NCI-H526 (cell line): ENCODE measurements around the gene AMBP.

Source experiments
- DNase-seq, 2 experiments: peaks; one replicate each; lab custom pipeline; 2025; lab: John Stamatoyannopoulos, UW

The AMBP gene

DNA sequence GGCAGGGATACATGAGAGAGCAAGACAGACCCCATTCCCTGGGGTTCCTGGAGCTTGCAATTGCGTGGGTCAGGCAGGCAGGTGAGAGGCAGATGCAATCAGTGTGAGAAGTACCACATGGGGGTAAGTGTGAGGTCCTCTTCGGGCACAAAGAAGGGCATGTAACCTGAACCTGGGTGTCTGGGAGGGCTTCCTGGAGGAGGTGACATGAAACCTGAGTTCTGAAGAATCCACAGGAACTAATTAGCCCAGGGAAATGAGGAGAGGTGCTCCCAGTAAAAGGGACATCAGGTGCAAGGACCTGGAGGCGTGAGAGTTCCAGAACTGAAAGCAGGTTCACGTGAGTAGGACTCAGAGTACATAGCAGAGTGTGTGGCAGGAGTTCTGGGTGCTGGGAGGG is 2.5 kb downstream of the AMBP start:
- DNase-seq = no peak

DNA sequence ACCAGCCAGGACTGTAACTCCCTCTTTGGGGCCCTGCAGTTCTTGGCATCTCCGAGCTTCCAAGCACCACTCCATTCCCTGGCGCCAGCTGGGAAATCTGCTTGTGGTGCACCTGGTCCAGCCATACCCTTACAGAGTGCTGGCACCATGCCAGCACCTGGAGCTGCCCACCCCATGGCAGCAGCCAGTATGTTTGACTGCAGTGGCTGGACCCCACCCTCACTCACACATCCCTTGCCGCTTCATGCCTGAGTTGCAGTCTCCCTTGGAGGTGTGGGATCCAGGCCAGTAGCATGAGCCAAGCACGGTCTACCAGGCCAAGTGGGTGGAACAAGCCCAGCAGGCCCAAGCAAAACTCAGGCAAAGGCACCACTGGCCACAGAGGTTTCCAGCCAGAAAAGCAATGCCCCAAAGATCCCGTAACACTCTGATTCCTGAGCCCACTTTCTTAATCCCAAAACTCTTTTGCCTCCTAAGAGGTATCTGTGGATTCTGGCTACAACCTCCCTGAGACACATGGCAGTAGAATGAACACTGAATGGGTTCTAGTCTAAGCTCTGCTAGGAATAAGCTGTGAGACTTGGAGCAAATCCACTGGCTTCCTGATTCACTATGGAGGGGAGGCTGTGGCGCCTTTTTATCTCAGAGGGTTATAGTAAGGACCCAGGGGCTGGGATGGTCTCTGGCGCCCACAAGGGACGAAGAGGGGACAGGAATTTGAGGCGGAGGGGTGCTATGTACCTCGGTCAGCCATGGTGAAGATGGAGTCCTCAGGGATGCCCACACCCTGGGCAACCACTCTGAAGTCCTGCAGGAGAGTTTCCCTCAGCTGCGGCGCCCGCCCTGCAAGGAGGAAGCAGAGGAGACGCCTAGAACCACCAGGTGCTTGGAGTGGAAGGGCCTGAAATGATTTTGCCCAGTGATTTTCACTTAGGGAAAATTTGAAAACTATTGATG is 5.6 kb downstream of the AMBP start:
- peak in 1 of 2 experiments; percentile 23 for DNase-seq

DNA sequence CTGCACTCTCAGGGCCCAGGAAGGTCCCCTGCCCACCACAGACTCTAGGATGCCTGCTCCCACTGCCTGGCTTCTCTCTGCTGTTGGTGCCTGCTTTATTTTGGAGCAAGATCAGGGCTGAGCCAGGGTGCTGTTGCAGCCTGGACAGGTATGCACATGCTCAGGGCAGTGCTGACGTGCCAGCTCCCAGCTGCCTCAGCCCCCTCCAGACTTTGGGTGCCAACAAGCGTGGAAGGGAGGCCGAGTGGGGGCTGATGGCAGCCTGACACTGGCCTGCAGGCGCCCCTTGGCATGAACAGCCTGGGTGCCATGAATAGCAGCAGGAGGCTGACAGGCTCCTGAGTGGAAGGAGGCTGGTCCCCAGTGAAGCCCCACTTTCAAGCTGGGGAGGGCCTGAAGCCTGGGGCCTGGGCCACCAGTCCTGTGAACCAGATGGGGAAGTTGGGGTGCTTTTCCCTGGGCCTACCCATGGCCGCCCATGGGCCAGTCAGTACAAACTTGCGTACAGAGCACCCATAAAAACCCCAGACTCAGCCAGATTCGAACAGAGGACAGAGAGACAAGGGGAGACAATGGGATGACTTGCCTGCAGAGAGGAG is 6.8 kb downstream of the AMBP start:
- DNase-seq = no peak

DNA sequence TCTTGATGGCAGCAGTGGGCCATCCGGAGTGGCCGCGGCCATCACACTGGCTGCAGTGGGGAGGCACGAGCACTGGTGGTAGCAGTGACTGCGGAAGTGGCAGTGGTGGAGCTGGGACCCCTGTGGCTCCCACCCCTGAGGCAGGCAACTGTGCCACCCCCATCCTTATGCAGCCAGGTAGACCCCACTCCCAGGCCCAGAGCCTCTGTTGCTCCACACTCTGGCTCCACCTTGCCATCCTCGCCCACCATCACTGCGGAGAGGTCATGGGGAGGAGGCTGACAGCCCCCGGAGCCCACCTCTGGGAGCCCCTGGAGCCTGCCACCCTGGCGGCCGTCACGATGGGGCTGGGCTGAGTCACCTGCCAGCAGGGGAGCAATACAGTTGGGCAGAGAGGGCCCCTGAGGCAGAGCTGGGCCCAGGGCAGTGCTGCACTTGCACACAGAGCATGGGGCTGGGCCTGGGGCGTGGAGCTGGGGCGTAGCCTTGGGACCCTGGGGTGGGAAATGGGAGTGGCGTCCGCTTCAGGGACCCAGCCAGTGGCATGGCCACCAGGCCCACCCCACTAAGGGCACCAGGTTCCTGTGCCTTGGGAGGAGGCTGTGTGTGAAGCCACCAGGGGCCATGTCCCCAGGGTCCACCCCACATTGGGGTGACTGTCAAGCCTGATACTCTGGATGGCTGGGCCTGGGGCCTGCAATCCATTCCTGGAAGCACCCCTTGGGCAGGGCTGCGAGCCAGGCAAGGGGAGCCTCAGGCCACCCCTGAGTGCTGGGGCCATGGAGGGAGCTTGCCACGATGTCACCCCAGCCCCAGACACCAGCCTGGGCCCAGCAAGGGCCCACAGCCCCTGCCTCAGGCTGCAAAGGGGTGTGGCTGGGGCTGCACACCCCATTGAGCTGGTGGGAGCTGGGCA is 7.7 kb downstream of the AMBP start:
- no peak for DNase-seq

DNA sequence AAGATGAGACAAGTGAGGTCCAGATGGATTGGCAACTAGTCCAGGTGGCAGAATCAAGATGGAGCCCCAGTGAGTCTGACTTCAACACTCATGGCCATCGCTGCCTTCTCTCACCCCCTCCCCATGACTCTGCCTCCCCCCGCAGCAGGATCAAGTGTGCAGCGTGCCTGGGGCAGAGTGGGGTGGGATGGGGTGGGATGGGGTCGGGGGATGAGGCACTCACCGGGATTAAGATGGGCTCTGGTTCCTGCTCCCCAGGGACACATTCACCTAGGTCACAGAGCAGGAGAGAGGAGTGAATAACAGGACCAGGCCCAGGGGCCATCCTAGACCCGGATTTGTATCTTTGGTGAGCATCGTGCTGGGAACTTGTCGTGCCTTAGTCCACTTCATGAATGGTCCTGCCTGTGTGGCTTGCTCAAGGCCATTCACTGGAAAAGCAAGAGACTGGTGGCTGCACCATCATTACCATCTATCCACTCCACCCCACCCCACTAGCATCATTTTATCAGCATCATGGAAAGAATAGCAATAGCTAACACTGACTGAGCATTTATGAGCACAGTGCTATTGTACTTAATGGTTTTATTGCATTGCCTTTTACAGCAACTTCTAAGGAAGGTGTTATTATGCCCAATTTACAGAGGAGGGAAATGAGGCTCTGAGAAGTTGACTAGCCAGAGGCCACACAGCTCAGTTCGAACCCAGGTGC is 8.5 kb downstream of the AMBP start:
- DNase-seq = no peak

DNA sequence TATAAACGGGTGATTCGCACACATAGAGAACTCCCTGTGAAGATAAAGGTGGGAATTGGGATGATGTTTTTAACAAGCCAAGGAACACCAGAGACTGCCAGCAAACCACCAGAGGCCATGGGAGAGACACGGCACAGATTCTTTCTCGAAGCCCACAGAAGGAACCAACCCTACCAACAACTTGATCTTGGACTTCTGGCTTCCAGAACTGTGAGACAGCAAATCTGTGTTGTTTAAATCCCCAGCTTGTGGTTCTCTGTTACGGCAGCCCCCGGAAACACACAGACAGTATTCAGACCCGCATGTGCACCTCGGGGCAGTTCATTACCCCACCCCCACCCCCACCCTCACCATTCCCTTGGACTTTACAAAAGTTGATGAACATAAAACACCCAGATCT is 12.8 kb downstream of the AMBP start:
- DNase-seq = no peak

DNA sequence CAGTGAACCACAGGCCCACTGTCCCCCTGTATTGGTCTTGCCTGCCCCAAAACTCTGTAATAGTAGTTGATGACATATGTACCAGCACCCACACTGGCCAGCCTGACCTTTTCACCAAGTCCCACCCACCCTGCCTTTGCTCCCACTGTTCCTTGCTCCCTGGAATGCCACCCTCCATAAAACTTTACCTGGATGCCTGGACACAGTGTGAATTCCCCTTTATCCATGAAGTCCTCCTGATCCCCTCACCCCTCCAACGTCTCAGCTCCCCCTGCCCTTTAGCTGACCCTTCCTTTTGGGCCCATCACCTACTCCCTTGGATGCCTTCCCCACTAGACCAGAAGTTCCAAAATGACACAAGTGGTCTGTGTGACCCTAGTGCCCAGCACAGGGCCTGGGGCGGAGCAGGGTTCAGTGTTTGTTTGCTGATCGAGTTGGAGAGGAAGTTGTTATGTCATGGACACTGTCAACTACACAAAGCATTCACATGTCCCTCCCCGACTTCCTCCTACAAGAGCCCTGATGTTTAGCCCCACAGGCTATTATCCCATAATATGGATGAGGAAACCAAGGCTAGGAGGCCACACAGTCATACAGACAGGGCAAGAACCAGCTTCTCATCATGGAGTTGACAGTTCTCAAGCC is 16.1 kb downstream of the AMBP start:
- no peak for DNase-seq

DNA sequence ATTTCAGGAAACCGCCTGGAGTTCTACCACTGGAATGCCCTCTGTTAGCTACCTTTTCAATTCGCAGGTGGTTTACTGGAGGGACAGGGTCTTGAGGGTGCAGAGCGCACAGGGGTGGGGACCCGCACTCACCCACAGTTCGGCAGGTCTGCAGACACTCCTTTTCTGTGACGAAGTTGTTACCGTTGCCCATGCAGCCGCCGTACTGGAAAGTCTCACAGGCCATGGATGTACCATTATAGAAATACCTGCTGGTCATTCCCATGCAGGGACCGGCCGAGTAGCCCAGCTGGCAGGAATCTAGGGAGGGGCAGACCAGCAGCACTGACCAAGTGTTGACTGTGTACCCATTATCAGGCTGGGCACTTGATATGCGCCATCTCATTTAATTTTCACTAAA is 16.8 kb downstream of the AMBP start:
- no peak for DNase-seq

DNA sequence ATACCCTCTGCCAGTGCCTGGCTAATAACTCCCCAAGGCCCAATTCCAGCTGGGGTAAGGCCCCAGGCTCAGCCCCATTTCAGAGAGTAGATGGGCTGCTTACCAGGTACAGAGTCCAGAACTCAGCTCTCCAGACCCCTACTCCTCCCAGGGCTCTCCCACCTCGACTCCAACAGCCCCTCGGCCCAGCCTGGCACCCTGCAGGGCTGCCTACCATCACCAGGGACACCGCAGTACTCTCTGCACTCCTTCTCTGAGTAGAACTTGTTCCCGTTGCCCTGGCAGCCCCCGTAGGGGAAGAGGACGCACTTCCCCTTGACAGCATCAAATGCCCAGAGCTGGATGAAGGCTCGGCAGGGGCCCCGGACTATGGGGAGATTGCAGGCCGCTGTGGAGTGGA is 17.4 kb downstream of the AMBP start:
- no peak for DNase-seq

DNA sequence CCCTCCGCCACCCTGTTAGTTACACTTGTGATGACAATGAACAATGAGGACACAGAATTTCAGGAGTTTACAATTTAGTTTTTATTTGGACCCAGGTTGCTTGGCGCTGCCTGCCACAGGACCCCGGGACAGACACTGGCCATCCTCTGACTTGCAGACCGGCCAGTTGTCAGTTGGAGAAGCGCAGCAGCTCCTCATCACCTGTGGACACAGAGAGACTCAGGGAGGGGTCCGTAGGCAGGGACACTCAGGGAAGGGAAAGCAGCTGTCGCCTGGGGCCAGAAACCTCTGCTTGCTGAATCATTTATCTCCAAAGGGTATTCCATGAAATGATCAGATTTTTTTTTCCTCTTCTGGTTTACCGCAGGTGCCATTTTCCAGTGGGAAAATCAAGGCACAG is 18.0 kb downstream of the AMBP start:
- no peak for DNase-seq

DNA sequence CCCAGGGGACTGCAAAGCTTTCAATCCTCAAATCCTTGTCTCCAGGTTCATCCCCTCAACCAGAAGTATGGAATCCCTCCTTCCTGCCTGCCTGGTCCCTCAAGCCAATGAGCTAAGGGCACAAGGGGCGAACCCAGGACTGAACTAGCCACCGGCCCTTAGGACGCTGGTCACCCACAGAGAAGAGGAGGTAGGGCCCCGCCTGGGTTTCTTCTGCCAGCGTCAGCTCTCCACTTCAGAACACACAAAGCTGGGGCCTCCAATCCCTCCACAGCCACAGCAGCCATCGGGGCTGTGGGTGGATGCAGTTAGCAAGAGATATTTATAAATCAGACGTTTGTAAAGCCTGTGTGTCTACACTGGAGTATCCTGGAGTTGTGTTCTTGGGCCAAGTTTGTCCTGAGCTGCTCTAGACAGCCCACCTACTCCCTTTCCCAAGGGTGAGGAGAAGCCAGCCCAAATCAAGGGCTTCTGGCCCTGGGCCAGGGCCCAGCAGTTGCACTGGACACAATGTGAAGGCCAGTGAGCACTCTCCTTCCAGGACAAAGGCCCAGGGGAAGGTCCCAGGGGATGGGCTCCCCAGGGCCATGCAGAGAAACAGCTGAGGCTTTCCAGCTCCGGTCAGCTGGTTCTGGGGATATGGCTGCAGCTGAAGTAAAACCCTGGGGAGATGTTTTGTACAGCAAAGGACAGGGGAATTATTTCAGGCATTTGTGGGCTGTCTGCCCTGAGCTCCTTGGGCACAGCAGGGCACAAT is 18.9 kb downstream of the AMBP start:
- no peak for DNase-seq

DNA sequence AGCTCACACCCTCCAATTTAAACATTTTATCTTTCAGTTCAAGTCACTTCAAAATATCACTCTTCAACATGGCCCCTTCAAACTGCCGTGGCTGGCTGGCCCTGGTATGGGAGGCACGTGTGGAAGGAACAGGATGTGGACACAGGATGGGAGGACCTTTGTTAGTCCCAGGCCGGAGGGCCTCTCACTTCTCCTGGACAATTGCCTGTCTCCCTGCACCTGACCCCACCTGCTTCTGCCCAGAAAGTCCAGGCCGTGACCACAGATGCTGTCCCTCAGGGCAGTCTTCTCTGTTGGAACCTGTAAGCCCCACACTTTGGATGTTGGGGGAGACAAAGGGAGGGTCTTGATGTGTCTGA is 19.4 kb downstream of the AMBP start:
- DNase-seq = no peak

DNA sequence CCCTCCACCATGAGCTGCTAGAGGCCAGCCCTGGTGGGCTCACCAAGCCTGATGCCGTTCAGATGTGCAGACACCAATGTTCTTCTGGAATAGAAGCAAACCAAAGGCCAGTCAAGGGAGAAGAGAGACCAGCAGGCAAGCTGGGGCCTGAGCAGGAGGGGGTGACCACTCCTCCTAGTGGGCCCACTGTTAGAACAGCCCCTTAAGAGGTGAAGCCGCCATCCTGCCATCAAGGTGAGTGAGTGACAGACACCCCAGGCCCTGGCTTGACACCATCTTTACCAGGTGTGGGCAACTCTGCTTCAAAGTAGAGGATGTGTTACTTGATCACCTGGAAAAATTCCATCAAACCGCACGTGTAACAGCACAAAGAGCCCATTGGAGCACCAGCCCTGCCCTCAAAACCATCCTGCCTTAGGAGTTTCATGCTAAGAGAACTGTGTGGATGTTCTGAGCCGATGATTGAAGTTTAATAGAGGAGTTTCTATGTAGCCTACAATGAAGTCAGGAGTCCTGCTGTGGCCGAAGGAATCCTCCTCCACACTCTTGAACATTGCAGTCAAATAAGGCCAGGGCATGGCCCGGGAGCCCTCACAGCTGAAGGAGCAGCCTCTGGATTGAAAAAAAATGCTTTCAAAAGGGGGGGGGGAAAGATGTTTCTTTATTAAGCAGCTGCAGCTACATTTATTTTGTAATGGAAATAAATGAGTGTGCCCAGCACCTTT is 20.8 kb downstream of the AMBP start:
- no peak for DNase-seq

DNA sequence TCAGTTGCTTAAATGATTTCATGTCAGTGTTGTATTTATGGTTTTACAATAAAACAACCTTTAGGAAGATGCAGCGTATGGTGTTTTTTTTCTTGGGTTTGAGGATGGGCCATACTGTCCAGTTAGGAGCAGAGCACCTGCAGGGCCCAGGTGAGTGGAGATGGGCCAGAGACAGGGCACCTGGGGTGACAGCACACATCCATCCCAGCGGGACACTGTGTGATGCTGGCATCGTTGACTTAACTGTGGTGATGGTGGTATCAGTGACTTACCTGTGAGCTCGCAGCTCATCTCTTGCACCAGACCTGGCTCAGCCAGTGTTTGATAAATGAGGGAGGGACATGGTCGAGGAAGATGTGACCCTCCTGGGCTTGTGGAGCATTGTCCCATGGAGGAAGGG is 21.6 kb downstream of the AMBP start:
- no peak for DNase-seq

DNA sequence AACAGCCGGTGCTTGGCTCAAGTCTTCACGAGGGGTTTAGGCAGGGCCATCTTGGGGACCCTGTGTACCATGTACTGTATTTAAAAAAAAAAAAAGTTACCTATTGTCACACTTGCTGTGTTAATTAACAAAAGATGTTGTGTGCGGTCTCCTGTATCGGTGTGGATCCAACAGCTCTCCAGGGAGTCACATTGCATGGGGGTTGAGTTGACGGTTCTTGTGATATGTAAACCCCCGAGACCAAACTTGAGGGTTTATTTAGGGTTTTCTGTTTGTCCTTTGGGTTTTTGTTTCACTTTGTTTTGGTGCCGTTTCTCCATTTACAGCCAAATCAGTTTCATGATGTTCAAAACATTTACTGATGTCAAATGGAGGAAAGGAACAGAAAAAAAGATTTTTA is 22.2 kb downstream of the AMBP start:
- DNase-seq = no peak

DNA sequence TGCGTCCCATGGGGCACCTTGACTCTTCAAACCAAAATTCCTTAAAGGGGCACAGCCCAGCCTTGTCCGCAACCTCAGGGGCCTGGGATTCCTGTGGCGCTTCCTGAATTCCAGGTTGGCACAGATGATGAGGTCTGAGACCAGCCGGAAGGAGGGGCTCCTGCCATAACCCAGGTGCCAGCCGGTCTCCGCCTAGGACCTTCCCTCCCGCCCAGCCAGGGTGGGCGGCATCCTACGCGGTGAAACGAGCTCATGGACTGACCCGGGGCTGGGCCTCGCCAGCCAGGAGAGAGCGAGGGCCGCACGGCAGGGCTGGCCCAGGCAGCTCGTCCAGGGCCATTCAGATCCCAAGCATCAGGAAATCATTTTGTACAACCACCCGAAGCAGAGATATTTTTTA is 23.0 kb downstream of the AMBP start:
- no peak for DNase-seq

DNA sequence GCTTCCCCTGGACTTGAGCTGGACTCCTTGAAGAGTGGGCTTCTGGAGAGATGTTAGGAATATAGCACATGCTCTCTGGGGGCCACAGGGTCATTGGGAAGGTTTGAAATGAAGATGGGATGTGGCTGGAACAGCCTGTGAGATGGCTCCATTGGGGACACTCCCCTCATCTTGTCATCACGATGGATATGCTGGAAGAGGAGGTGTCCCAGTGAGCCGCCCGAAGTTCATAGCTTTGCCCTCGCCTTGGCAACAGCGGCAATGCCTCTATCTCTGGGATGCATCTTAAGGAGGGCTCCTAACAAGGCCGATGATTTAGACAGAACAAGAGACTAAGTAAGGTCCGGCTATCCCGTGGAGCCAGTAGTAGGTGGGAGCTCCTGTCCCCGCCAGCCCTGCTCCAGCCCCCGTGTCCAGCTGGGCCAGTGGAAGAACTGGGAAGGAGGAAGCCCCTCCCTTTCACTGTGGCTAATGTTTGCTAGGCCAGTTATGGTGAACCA is 23.9 kb downstream of the AMBP start:
- no peak for DNase-seq

DNA sequence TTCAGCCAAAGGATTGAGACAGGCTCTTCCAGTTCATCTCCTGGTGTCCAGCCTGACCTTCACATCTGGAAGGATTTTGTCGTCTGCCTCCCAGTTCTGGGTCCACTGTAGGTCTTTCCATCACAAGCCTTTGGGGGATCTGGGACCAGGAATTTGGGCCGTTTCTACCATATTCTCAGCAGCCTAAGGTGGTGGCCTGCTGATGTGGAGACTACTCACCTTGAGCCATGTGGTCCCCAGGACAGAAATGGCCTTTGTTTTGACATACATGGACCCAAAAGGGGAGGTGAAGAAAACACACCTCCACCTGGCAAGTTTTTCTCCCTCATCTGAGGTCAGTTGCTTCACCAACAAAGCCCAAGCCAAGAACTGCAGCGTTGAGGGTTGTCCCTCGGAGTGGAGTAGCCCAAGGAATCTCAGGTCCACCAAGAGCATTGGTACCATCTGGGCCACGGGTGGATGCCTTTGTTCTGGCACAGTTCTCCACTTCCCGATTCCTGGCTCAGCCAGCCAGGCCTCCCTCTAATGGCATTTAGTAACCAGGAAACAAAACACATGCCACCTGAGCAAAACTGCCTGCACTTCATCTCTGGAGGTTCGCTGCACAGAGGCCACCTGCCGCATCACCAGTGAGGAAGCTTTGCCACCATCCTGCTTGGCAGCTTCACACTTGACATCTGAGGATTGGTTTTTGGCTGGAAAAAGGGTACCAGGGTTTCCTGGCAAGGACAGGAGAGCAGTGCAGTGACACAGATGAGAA is 24.7 kb downstream of the AMBP start:
- peak in 1 of 2 experiments; percentile 11 for DNase-seq

DNA sequence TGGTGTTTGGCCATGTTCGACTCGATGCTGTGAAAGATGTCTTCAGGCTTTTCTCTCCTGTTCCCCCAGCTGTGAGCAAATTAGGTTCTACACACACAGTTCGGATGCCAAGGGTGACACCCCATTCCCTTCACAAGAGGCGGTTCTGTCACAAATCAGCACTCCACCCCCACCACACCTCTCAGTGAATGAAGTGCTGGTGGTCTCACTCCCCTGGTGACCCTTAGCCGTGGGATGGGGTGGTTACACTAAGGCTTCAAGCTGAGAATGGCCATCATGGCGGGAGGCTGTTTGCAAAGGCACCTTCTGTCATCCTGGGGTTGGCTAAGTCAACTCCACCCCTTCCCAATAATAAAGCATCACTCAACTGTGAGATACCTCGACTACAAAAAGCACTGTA is 26.4 kb downstream of the AMBP start:
- no peak for DNase-seq
